Omental fat pad (tissue), 4 donors: ENCODE data around the gene SLFN13. TPM values are rescaled to one million over a fixed set of nuclear protein-coding genes. Genes with fewer than 3 reads are reported as not detected.
A peak's percentile ranks its signal among the peaks of the same experiment; 100 is the strongest.

ENCODE experiments used
- ATAC-seq: fragments of 150-250 bp; one replicate; pipeline ENCODE4 v1.9.1; 2016; ENCODE audit warnings: mild to moderate bottlenecking, moderate library complexity; ENCODE audit not compliant: low FRiP score
- DNase-seq: peaks from one replicate; pipeline ENCODE4 v3.0.0-alpha.2; 2019; ENCODE audit warnings: low spot score
- CTCF ChIP-seq, 3 donors: fragments of 450-650 bp; IDR thresholded peaks; one replicate each; pipeline ENCODE4 v1.5.1; 2016 to 2017; ENCODE audit warnings: antibody characterized with exemption in 3 of 3, mild to moderate bottlenecking in 3 of 3, moderate library complexity in 2 of 3
- total RNA-seq, 4 donors: library from RNA; depleted of rRNA; stranded (reverse); fragments of >200 nt; gene quantifications; one replicate each; pipeline ENCODE4 v1.1.0, GENCODE V29; 2016

SLFN13 gene
- 10 to 100 TPM in 1 of 4 donors, 1 to 10 TPM in 3; 5.9 to 20.3 (median 7.4) TPM for total RNA-seq

- DNase-seq (peak; percentile 63), ATAC-seq (peak; percentile 95)
- no peak for TF ChIP-seq CTCF (IDR thresholded peaks at IDR 0.05)
Measured at GRCh38 chr17:35448214-35448898, at the start of gene SLFN13. Gene SLFN13, minus strand, starts transcription at chr17:35448766. Its CDS starts 3,086 bp downstream, at chr17:35445680.

- no peak for TF ChIP-seq CTCF (IDR thresholded peaks at IDR 0.05)
- DNase-seq (no peak), ATAC-seq (no peak)
Measured at GRCh38 chr17:35496451-35497290, 48.1 kb upstream of the SLFN13 start.

GRCh38 chr17:35493040-35493439 lies 44.5 kb upstream of the SLFN13 start:
- ATAC-seq = no peak
- TF ChIP-seq CTCF (IDR thresholded peaks at IDR 0.05) = no peak
- no peak for DNase-seq

GRCh38 chr17:35491417-35491816 lies 42.9 kb upstream of the SLFN13 start:
- DNase-seq = no peak
- TF ChIP-seq CTCF (IDR thresholded peaks at IDR 0.05) = no peak

GRCh38 chr17:35489944-35490343 lies 41.4 kb upstream of the SLFN13 start:
- ATAC-seq (no peak), DNase-seq (no peak)
- no peak for TF ChIP-seq CTCF (IDR thresholded peaks at IDR 0.05)

More at GRCh38 chr17:35491417-35491816, 42.9 kb upstream of the SLFN13 start:
- ATAC-seq = no peak

- DNase-seq (no peak), ATAC-seq (no peak)
- no peak for TF ChIP-seq CTCF (IDR thresholded peaks at IDR 0.05)
Measured at GRCh38 chr17:35488991-35489390, 40.4 kb upstream of the SLFN13 start.
